ENCODE results near the gene MUC5AC.

MUC5AC gene

DNA sequence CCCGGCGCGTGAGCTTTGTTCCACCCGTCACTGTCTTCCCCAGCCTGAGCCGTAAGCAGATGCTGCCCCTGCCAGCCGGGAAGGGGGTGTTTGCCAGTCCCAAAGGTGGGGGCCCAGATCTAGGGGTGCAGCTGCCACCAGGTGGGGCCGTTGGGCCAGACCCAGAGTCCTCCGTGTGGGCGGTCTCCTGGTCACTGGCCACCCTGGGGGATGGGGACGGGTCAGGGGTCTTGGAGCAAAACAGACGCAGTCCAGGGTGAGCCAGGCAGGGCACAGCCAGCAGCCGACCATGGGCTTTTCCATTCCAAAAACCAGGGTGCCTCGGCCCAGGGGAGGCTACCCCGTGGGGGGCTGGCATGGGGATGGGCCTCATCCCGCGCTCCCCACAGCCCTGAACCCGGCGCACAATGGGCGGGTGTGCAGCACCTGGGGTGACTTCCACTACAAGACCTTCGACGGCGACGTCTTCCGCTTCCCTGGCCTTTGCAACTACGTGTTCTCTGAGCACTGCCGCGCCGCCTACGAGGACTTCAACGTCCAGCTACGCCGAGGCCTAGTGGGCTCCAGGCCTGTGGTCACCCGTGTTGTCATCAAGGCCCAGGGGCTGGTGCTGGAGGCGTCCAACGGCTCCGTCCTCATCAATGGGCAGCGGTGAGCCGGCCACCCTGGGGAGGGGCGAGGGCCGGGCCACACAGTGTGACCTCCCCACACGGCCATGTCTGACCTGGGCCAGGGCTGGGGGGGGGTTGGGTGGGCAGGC is 68.7 kb downstream of the MUC5AC start:
- no peak for DNase-seq (ENCODE audit: low spot score)

DNA sequence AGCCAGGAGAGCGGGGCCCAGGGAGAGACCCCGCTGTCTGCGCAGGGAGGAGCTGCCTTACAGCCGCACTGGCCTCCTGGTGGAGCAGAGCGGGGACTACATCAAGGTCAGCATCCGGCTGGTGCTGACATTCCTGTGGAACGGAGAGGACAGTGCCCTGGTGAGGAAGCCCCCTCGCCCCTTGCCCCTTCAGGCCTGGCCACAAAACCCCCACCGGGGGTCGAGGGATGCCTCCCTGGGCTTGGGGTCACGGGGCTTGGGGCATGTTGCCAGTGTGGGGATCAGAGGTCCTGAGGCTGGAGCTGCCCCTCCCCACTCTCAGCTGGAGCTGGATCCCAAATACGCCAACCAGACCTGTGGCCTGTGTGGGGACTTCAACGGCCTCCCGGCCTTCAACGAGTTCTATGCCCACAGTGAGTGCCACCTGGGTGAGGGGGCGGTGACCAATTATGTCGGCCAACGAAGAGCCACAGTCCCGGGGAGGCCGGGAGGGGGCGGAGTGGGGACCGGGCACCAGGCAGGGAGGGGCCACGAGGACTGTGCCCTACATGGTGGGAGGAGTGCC is 69.3 kb downstream of the MUC5AC start:
- DNase-seq (ENCODE audit: low spot score): no peak

DNA sequence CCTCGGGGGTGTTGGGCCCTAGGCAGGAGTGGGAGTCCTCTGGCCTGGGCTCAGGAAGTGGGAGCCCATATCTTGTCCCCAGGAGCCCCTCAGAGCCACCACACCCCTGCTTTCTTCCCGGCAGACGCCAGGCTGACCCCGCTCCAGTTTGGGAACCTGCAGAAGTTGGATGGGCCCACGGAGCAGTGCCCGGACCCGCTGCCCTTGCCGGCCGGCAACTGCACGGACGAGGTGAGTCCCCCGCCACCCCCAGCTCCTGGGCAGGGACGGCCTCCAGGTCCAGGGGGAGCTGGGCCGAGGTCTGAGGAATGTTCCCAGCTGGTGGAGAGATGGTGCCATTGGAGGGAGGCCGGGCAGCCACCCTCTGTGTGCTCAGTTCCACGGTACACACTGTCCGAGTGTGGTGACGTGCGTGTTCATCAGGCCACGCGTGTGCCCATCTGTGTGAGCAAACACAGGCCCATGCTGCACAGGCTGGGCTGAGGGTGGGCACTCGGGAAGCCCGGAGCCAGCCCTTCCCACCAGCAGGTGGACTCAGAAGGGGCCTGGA is 69.9 kb downstream of the MUC5AC start:
- no peak for DNase-seq (ENCODE audit: low spot score)

DNA sequence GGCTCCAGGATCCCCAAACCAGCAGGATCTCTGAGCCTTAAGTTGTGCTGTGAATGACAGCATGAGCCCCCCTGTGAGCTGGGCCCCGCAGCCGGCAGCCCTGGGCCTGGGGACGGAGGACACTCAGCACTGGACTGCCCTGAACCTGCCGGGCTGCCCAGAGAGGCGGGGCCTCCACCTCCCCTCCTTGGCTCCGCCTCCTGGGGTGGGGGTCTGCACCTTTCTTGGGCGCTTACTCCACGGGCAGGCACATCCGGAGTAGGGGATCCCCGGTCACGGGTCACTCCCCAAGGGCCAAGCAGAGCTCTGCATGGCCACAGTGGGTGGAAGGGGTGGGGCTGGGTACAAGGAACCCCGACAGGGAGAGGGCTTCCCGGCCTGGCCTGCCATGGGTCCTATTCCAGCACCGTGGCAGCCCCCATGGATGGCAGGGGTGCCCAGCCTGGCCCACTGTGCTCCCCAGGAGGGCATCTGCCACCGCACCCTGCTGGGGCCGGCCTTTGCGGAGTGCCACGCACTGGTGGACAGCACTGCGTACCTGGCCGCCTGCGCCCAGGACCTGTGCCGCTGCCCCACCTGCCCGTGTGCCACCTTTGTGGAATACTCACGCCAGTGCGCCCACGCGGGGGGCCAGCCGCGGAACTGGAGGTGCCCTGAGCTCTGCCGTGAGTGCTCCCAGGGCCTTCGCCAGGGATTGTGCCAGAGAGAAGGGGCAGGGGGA is 70.5 kb downstream of the MUC5AC start:
- DNase-seq (ENCODE audit: low spot score): no peak

DNA sequence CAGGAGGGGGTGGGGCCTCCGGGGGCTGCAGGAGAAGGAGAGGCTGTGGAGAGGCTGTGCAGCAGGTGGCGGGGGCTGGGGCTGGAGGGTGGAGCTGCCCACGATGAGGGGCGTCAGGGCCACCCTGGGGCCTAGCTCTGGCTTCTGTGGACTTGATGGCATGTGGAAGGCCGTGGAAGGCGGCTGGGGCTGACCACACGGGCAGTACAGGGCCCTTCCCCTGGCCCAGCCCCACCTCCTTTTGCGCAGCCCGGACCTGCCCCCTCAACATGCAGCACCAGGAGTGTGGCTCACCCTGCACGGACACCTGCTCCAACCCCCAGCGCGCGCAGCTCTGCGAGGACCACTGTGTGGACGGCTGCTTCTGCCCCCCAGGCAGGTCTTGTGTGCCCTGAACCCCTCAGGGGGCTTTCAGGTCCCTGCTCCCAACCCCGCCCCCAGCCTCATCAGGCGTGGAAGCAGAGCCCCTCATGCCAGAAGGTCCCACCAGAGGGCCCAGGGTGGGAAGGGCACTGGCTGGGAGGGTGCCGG is 71.2 kb downstream of the MUC5AC start:
- DNase-seq (ENCODE audit: low spot score): no peak

DNA sequence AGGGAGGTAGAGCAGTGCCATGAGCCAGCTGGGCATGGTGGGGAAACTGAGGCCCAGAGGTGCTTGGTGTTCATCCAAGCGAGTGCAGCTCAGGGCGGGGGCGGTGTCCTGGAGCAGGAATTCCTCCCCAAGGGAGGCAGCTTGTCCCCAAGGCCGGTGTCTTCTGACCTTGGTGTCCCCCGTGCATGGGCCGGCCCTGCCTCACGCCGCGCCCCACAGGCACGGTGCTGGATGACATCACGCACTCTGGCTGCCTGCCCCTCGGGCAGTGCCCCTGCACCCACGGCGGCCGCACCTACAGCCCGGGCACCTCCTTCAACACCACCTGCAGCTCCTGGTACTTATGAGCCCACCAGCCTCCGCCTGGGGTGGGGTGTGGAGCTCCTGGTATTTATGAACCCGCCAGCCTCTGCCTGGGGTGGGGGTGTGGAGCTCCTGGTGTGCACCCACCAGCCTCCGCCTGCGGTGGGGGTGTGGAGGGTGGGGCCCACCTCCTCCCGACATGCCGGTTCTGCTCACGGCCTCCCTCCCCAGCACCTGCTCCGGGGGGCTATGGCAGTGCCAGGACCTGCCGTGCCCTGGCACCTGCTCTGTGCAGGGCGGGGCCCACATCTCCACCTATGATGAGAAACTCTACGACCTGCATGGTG is 71.8 kb downstream of the MUC5AC start:
- DNase-seq (ENCODE audit: low spot score): no peak

DNA sequence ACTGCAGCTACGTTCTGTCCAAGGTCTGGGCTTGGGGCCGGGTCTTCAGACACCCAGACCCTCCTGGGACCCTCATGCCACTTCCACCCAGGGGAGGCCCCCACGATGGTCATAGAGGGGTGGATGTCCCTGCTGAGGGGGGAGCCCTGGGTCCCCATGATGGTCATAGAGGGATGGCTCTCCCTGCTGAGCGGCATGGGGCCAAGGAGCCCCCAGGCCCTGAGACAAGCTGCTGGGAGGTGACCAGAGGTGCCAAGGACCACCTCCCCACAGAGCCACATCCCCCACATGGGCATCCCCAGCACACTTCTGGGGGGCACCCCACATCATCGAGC is 72.3 kb downstream of the MUC5AC start:
- DNase-seq (ENCODE audit: low spot score): no peak

DNA sequence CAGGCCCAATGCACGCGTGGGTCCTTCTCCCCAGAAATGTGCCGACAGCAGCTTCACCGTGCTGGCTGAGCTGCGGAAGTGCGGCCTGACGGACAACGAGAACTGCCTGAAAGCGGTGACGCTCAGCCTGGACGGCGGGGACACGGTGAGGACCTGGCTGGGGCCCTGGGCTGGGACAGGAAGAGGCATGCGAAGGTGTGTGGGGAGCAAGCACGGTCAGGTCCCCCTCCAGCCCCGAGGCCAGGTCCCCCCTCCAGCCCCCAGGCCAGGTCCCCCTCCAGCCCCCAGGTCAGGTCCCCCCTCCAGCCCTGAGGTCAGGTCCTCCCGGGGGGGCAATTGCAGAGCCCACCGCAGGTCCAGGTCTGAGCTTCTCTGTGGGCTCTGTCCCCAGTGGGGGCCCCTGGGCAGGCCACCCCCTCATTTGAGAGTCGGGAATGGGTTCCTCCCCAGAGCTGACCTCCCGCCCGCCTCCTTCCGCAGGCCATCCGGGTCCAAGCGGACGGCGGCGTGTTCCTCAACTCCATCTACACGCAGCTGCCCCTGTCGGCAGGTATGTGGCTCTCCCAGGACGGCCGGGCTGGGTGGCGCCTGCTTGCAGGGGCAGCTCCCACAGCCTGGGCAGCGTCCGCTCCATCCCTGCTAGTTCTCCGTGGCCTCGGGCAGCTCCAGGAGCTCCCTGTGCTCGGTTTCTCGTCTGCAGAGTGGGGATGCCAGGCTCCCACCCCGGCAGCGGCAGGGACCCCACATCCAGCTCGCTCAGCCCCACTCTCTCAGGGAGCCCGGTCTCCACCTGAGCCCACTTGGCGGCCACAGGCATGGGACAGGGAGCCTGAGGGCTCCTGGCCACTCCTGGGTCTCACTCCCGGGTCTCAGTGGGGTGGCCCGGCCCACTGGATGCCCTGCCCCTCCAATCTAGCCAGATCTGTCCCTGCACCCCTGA is 73.0 kb downstream of the MUC5AC start:
- no peak for DNase-seq (ENCODE audit: low spot score)

DNA sequence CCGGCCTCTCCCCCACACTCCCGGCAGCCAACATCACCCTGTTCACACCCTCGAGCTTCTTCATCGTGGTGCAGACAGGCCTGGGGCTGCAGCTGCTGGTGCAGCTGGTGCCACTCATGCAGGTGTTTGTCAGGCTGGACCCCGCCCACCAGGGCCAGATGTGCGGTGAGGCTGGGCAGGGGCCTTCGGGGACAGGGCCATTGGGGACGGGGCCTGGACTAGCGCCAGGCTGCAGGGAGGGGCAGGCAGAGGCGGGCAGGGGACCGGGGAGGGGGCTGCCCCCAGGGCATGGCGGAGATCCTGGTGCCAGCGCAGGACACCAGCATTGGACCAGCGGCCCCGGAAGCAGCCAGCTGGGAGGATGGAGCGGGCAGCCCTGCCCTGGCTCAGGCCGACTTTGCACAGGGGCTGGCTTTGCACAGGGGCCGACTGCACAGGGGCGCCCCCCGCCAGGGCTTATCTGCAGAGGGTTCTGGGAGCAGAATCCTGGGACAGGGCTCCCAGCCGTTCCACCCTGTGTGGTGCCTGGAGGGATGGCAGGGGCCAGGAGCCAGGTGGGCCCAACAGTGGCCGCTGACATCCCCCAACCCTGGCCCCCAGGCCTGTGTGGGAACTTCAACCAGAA is 73.8 kb downstream of the MUC5AC start:
- DNase-seq (ENCODE audit: low spot score): no peak

DNA sequence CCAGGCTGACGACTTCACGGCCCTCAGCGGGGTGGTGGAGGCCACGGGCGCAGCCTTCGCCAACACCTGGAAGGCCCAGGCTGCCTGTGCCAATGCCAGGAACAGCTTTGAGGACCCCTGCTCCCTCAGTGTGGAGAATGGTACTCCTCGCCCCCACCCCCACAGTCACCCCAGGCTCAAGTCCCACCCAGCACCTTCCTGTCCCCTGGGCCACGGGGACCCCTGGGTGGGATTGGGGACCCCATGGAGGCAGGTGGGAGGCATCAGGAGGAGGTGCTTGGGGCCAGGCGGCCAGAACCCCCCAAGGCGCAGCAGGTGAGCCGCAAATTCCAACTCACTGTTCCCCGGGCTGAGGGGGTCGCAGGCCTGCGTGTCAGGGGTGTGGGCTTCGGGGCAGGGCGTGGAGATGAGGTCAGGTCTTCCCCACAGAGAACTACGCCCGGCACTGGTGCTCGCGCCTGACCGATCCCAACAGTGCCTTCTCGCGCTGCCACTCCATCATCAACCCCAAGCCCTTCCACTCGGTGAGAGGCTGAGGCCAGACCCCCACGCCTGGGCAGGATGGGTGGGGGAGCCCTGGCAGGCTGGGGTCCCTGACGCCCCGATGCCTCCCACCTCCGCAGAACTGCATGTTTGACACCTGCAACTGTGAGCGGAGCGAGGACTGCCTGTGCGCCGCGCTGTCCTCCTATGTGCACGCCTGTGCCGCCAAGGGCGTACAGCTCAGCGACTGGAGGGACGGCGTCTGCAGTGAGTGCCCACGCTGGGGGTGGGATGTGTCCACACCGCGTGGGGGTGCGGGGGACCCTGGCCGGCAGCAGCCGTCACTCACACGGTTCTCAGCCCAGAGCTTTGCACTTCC is 74.5 kb downstream of the MUC5AC start:
- no peak for DNase-seq (ENCODE audit: low spot score)

DNA sequence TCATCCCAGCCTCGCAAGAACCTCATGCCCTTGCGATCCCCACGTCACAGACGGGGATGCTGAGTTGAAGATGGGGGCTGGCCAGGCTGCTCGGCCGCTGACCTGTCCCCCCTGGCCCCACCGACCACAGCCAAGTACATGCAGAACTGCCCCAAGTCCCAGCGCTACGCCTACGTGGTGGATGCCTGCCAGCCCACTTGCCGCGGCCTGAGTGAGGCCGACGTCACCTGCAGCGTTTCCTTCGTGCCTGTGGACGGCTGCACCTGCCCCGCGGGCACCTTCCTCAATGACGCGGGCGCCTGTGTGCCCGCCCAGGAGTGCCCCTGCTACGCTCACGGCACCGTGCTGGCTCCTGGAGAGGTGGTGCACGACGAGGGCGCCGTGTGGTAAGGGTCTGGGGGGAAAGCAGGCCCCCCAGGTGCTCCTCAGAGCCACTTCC is 75.1 kb downstream of the MUC5AC start:
- DNase-seq (ENCODE audit: low spot score): no peak

DNA sequence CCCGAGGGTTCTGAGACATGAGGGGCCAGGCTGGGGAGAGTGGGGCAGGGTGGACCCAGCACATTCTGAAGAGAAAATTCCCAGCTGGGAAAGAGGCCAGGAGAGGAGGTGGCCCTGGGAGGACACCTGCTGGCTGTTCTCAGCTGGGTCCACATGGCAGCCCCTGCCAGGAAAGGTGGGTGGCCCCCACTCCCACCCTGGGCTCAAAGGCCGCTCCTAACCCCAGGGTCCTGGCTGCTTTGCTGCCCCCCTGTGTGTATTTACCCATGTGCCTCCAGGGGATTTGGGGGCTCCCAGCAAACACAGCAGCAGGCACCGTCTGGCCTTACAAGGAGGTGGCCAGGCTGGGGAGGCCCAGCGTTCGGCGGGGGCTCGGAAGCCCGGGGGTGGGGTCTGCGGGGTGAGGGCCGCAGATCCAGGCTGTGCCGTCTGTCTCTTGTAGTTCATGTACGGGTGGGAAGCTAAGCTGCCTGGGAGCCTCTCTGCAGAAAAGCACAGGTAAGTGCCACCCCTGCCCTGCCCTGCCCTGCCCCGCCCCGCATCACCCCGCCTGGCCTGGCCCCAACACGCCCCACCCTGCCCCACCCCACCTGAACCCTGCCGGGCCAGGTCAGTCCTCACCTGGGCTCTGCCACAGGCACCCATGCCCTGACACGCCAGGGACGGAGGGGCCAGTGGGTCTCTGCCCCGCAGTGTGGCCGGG is 75.7 kb downstream of the MUC5AC start:
- DNase-seq (ENCODE audit: low spot score): no peak

DNA sequence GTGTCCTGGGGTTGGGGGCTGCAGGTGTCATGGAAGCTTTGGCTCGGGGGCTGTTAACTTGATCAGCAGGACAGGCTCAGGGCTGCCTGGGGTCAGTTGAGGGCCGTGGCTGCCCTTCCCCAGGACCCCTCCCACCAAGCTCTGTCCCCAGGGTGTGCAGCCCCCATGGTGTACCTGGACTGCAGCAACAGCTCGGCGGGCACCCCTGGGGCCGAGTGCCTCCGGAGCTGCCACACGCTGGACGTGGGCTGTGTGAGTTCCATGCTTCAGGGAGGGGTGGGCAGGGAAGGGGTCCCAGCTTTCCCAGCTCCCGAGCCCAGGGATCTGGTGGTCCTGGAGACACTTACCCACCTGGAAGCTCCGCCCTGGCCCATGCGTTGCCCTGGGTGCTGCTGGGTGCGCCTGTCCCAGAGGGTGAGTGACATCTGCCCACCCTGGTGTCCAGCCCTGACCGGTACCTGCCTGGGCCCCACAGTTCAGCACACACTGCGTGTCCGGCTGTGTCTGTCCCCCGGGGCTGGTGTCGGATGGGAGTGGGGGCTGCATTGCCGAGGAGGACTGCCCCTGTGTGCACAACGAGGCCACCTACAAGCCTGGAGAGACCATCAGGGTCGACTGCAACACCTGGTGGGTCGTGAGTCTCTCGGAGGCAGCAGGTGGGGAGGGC is 76.4 kb downstream of the MUC5AC start:
- no peak for DNase-seq (ENCODE audit: low spot score)

DNA sequence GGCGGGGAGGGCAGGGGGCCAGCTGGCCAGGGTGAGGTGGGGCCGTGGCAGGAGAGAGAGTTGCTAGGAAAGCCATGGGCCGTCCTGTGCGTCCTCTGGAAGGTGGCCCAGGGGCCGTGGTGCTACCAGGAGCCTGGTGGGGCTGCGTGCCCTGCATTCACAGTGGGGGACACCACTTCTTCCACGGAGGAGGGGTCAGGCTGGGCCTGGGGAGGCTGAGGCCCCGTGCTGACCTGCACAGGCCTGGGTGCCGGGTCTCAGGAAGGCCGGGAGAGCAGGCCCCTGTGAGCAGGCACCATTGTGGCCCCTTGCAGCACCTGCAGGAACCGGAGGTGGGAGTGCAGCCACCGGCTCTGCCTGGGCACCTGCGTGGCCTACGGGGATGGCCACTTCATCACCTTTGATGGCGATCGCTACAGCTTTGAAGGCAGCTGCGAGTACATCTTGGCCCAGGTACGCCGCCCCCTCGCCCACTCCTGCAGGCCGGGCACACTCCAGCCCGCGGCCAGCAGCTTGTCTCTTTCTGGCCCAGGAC is 77.1 kb downstream of the MUC5AC start:
- DNase-seq (ENCODE audit: low spot score): no peak

DNA sequence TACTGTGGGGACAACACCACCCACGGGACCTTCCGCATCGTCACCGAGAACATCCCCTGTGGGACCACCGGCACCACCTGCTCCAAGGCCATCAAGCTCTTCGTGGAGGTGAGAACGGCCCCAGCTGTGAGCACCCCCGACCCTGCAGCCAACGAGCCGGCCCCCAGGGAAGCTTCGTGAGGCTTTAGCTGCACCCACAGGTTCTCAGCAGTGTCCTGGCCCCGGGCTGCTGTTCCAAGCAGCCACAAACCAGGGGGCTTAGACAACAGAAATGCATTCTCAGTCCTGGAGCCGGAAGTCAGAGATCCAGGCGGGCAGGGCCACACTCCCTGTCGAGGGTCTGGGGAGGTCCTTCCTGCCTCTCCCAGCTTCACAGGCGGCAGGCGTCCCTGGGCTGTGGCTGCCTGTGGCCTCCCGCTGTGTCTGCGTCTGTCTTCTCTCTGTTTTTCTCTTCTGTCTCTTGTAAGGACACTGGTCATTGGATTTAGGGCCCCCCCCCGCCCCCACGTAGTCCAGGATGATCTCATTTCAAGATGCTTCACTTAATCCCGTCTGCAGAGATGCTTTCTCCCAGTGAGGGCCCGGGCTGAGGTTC is 77.7 kb downstream of the MUC5AC start:
- DNase-seq (ENCODE audit: low spot score): no peak

DNA sequence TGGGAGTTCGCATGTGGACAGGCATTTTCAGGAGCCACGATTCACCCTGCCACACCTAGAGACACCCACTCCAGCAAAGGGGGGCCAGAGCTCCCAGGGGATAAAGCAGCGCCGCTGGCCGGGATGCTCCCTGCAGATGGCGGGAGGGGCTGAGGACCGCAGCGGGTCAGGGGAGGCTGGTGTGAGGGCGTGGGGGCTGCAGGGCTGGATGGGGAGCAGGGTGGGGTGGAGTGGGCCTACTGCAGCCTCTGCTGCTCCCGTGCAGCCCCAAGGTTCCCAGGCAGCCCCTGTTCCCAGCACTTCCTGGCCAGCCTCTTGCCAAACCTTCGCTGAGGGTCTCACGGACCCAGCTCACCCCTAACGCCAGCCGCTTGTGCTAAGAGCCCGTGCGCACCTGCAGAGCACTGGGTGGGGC is 78.2 kb downstream of the MUC5AC start:
- no peak for DNase-seq (ENCODE audit: low spot score)

DNA sequence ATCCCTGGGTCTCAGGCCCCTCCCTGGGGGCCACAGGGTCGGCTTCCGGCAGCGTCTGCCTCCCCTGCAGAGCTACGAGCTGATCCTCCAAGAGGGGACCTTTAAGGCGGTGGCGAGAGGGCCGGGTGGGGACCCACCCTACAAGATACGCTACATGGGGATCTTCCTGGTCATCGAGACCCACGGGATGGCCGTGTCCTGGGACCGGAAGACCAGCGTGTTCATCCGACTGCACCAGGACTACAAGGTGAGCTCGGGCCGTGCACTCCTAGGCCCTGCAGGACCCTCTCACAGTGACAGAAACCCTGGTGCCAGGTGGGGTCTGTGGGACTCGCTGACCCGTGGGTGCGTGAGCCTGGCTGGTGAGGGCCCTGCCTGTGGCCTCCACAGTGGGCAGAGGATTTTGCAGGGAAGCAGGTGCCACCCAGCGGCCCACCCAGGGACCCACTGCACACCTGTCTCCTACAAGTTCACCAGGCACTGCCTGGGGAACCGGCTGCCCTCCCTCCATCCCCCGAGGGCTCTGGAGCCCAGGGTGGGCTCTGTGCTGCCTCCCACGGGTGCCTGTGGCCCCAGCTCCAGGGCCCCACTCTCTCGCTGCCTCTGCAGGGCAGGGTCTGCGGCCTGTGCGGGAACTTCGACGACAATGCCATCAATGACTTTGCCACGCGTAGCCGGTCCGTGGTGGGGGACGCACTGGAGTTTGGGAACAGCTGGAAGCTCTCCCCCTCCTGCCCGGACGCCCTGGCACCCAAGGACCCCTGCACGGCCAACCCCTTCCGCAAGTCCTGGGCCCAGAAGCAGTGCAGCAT is 78.8 kb downstream of the MUC5AC start:
- no peak for DNase-seq (ENCODE audit: low spot score)
